ENCODE measurements around the gene GAS2L2. TPM values are rescaled to one million over a fixed set of nuclear protein-coding genes. Genes with fewer than 3 reads are reported as not detected.

GAS2L2 gene
- total and polyA plus RNA-seq, 2 donors (not counting 1 experiment from before 2014, with no cell fraction given) = 0.09 to 0.17 TPM

- no peak overlapping the region for H2AFZ ChIP-seq (ENCODE audit: insufficient read depth, low read depth, low read length, poor library complexity, severe bottlenecking)
- POLR2A ChIA-PET = no interaction called here
- 76% methylated on average over 8 of the region's 10 CpGs for WGBS (ENCODE audit: insufficient coverage)
Measured at GRCh38 chr17:35773679-35774425, 20.8 kb upstream of the GAS2L2 start.

GRCh38 chr17:35773129-35773528 lies 20.1 kb upstream of the GAS2L2 start:
- no peak overlapping the region for H3K9ac ChIP-seq (ENCODE audit: low read length)
- ATAC-seq (ENCODE audit: low read depth) (no peak), DNase-seq (no peak)
- no peaks in the 10 kb centered on the region for H3K79me2 ChIP-seq (ENCODE audit: control insufficient read depth, insufficient read depth, low read length)
- H3K27me3 Mint-ChIP-seq = peaks cover 13% of the 10 kb centered on the region
- peaks cover 0 to 5% (median under 1%) of the 10 kb centered on the region in 4 experiments for H3K27me3 ChIP-seq (replicated peaks in 1 of 4; ENCODE audit: control extremely low read depth in 1 of 4, control insufficient read depth in 3 of 4, insufficient read depth in 4 of 4, low read length in 3 of 4)
- no peak overlapping the region for H3K27ac ChIP-seq (ENCODE audit: low read length in 2 of 2)
- peaks cover 0 to 3% (median 0%) of the 10 kb centered on the region in 3 donors for H3K9me3 ChIP-seq (ENCODE audit: control extremely low read depth in 1 of 3, control insufficient read depth in 2 of 3, insufficient read depth in 1 of 3, low read length in 2 of 3)
- H4K20me1 ChIP-seq (ENCODE audit: control insufficient read depth, insufficient read depth, low read length, poor library complexity, severe bottlenecking) = no peaks in the 10 kb centered on the region
- H3K4me3 ChIP-seq (ENCODE audit: control extremely low read depth in 1 of 5, extremely low read depth in 1 of 5, insufficient read depth in 1 of 5, low read depth in 2 of 5, low read length in 4 of 5) = no peak overlapping the region
- H3K4me2 ChIP-seq (replicated peaks; ENCODE audit: low read depth, low read length, poor library complexity, severe bottlenecking) = no peak overlapping the region
- 67% methylated on average over 20 of the region's 20 CpGs for WGBS (ENCODE audit: insufficient coverage)
- H3K4me1 ChIP-seq (ENCODE audit: control insufficient read depth in 2 of 2, insufficient read depth in 2 of 2, low read length in 2 of 2) = no peaks in the 10 kb centered on the region
- no peak overlapping the region for H3K27ac Mint-ChIP-seq
- H2AFZ ChIP-seq (ENCODE audit: insufficient read depth, low read depth, low read length, poor library complexity, severe bottlenecking) = no peak overlapping the region
- TF ChIP-seq EZH2 (IDR thresholded peaks at IDR 0.05; ENCODE audit: borderline replicate concordance, insufficient read depth, low read depth, low read length, poor library complexity, severe bottlenecking) (no peak), CTCF (IDR thresholded peaks at IDR 0.05) (no peak)
- no peaks in the 10 kb centered on the region for H3K4me1 Mint-ChIP-seq
- ChIA-PET CTCF (interaction anchor here (1.1 kb wide), 1 partner anchor 9 kb away, joined by 3 read pairs; no protein-coding TSS in a partner anchor), POLR2A (no interaction called here)
- intact Hi-C loops (cut with micrococcal nuclease) = no loop called here
- no peak overlapping the region for H3K4me3 Mint-ChIP-seq
- H3K9me3 Mint-ChIP-seq (ENCODE audit: insufficient read depth) = no peaks in the 10 kb centered on the region
- no peaks in the 10 kb centered on the region for H3K36me3 ChIP-seq (replicated peaks in 1 of 2; ENCODE audit: control extremely low read depth in 1 of 2, control insufficient read depth in 1 of 2, extremely low read depth in 1 of 2, insufficient read depth in 2 of 2, low read length in 1 of 2)

More at GRCh38 chr17:35773679-35774425, 20.8 kb upstream of the GAS2L2 start:
- Histone ChIP-seq H3K4me1 (ENCODE audit: control insufficient read depth in 2 of 2, insufficient read depth in 2 of 2, low read length in 2 of 2) (no peaks in the 10 kb centered on the region), H3K4me2 (replicated peaks; ENCODE audit: low read depth, low read length, poor library complexity, severe bottlenecking) (no peak overlapping the region), H3K79me2 (ENCODE audit: control insufficient read depth, insufficient read depth, low read length) (no peaks in the 10 kb centered on the region), H4K20me1 (ENCODE audit: control insufficient read depth, insufficient read depth, low read length, poor library complexity, severe bottlenecking) (no peaks in the 10 kb centered on the region), H3K36me3 (replicated peaks in 1 of 2; ENCODE audit: control extremely low read depth in 1 of 2, control insufficient read depth in 1 of 2, extremely low read depth in 1 of 2, insufficient read depth in 2 of 2, low read length in 1 of 2) (no peaks in the 10 kb centered on the region), H3K9me3 (ENCODE audit: control extremely low read depth in 1 of 3, control insufficient read depth in 2 of 3, insufficient read depth in 1 of 3, low read length in 2 of 3) (peaks cover 0 to 3% (median 0%) of the 10 kb centered on the region in 3 donors), H3K27ac (ENCODE audit: low read length in 2 of 2) (no peak overlapping the region), H3K27me3 (replicated peaks in 1 of 4; ENCODE audit: control extremely low read depth in 1 of 4, control insufficient read depth in 3 of 4, insufficient read depth in 4 of 4, low read length in 3 of 4) (peaks cover 0 to 5% (median under 1%) of the 10 kb centered on the region in 4 experiments), H3K9ac (ENCODE audit: low read length) (no peak overlapping the region), H3K4me3 (ENCODE audit: control extremely low read depth in 1 of 5, extremely low read depth in 1 of 5, insufficient read depth in 1 of 5, low read depth in 2 of 5, low read length in 4 of 5) (no peak overlapping the region)
- no peak for ATAC-seq (ENCODE audit: low read depth)
- Mint-ChIP-seq H3K27me3 (peaks cover 13% of the 10 kb centered on the region), H3K9me3 (ENCODE audit: insufficient read depth) (no peaks in the 10 kb centered on the region), H3K27ac (no peak overlapping the region), H3K4me3 (no peak overlapping the region), H3K4me1 (no peaks in the 10 kb centered on the region)
- intact Hi-C loops (cut with micrococcal nuclease) = no loop called here
- CTCF ChIA-PET = interaction anchor here (2.0 kb wide), 1 partner anchor 10 kb away, joined by 9 read pairs; no protein-coding TSS in a partner anchor
- no peak for DNase-seq
- TF ChIP-seq EZH2 (IDR thresholded peaks at IDR 0.05; ENCODE audit: borderline replicate concordance, insufficient read depth, low read depth, low read length, poor library complexity, severe bottlenecking) = no peak
